Measurements from ENCODE around the gene TMC1.
"Not testable (repeated sequence)": the region's sequence is repeated elsewhere in the genome, so short reads cannot be mapped to it uniquely, and the experiment has no call there.

DNA sequence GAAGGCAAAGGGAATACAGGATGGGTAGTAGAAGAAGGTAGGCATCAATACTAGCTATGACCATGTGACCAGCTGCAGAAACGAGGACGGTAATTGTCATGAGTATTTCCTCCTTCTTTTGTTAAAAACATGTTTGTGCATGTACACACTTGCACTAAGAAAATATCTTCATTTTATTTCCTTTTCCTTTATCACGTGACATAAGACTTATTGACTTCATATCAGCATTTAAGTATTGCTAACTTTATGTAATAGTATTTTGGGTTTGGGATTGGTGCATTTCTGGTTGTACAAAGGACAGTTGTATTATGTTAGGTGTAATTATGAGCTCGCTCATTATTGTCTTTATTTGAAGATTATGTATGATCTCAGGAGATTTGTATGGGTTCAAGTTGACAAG lies 33.7 kb upstream of the TMC1 start:
- TF ChIP-seq, protein P1, sequence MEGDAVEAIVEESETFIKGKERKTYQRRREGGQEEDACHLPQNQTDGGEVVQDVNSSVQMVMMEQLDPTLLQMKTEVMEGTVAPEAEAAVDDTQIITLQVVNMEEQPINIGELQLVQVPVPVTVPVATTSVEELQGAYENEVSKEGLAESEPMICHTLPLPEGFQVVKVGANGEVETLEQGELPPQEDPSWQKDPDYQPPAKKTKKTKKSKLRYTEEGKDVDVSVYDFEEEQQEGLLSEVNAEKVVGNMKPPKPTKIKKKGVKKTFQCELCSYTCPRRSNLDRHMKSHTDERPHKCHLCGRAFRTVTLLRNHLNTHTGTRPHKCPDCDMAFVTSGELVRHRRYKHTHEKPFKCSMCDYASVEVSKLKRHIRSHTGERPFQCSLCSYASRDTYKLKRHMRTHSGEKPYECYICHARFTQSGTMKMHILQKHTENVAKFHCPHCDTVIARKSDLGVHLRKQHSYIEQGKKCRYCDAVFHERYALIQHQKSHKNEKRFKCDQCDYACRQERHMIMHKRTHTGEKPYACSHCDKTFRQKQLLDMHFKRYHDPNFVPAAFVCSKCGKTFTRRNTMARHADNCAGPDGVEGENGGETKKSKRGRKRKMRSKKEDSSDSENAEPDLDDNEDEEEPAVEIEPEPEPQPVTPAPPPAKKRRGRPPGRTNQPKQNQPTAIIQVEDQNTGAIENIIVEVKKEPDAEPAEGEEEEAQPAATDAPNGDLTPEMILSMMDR (IDR thresholded peaks at IDR 0.05; ENCODE audit: low read depth, low read length, poor library complexity, severe bottlenecking) = not testable (repeated sequence)
- TF ChIP-seq EZH2phosphoT487 (IDR thresholded peaks at IDR 0.05; ENCODE audit: borderline replicate concordance, low read length) = not testable (repeated sequence)
